ENCODE results near the gene FAM20A.

Gene FAM20A

DNA sequence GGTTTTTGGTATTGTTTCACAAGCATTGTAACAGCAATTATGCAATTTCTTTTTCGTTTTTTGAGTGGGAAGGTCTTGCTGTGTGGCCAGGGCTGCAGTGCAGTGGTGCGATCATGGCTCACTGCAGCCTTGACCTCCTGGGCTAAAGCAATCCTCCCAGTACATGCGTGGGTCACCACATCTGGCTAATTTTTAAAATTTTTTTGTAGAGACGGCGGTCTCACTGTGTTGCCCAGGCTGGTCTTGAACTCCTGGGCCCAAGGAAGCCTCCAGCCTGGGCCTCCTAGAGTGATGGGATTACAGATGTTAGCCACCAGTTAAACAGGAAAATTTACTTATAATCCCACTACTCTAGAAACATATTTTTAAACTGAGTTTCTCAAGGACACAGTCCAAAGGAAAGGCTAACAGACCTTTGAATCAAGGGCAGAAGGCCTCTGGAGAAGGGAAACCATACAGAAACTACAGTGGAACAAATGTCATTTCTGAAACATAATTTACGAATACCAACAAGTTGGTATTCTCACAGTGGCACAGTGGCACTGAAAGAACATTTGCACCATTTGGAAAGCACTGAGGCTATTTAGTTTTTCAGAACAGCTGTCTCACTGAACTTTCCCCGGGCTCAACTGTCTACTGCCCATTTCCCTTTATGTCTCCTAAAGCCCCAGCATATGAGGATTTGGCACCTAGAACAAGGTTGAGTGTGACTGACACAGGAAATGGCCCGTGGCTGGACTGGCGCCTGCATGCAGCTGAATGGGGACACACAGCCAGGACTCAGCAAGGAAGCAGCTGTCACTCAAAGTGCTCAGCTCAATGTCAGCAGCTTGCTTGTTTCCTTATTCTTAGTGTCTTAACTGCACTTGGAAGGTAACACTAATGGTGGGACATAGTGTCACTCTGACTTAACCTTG lies 91.8 kb downstream of the FAM20A start:
- DNase-seq (ENCODE audit: low read depth) = no peak
- TF ChIP-seq, protein P1, sequence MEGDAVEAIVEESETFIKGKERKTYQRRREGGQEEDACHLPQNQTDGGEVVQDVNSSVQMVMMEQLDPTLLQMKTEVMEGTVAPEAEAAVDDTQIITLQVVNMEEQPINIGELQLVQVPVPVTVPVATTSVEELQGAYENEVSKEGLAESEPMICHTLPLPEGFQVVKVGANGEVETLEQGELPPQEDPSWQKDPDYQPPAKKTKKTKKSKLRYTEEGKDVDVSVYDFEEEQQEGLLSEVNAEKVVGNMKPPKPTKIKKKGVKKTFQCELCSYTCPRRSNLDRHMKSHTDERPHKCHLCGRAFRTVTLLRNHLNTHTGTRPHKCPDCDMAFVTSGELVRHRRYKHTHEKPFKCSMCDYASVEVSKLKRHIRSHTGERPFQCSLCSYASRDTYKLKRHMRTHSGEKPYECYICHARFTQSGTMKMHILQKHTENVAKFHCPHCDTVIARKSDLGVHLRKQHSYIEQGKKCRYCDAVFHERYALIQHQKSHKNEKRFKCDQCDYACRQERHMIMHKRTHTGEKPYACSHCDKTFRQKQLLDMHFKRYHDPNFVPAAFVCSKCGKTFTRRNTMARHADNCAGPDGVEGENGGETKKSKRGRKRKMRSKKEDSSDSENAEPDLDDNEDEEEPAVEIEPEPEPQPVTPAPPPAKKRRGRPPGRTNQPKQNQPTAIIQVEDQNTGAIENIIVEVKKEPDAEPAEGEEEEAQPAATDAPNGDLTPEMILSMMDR (IDR thresholded peaks at IDR 0.05; ENCODE audit: low read depth, low read length, missing control alignments) = no peak
- in situ Hi-C loops (cut with HindIII; ENCODE audit: low sequenced_read_pairs) = no loop called here
- H3K4me3 ChIP-seq (ENCODE audit: low read depth, low read length) = no peak overlapping the region

- TF ChIP-seq, protein P1 (IDR thresholded peaks at IDR 0.05; ENCODE audit: low read depth, low read length, missing control alignments) = no peak
- in situ Hi-C loops (cut with HindIII; ENCODE audit: low sequenced_read_pairs) = no loop called here
- DNase-seq (ENCODE audit: low read depth) = no peak
- no peak overlapping the region for H3K4me3 ChIP-seq (ENCODE audit: low read depth, low read length)
Measured at GRCh38 chr17:68507576-68507975, 93.6 kb downstream of the FAM20A start.

DNA sequence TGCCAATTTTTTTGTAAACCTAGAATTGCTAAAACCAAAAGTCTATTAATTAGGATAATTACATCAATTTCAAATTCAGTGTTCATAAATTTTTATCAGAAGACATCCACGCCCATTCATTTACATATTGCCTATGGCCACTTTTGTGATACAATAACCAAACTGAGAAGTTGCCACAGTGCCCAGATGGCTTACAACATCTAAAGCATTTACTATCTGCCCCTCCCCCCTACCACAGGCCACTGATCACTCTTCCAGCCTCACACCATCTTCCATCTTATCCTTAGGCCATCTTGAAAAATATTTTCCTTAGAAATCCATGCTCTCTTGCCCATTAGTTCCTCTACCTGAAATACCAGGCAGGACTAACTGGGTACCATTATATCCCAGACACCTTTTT lies 95.2 kb downstream of the FAM20A start:
- DNase-seq (ENCODE audit: low read depth) = no peak
- H3K4me3 ChIP-seq (ENCODE audit: low read depth, low read length) = no peak overlapping the region

GRCh38 chr17:68501074-68501473 lies 100.1 kb downstream of the FAM20A start:
- TF ChIP-seq, protein P1 (IDR thresholded peaks at IDR 0.05; ENCODE audit: low read depth, low read length, missing control alignments) = no peak
- in situ Hi-C loops (cut with HindIII; ENCODE audit: low sequenced_read_pairs) = no loop called here
- H3K4me3 ChIP-seq (ENCODE audit: low read depth, low read length) = no peak overlapping the region
- no peak for DNase-seq (ENCODE audit: low read depth)

More for the DNA sequence above, 95.2 kb downstream of the FAM20A start:
- TF ChIP-seq, protein P1 (IDR thresholded peaks at IDR 0.05; ENCODE audit: low read depth, low read length, missing control alignments) = no peak
- in situ Hi-C loops (cut with HindIII; ENCODE audit: low sequenced_read_pairs) = no loop called here

GRCh38 chr17:68499587-68499986 lies 101.6 kb downstream of the FAM20A start:
- in situ Hi-C loops (cut with HindIII; ENCODE audit: low sequenced_read_pairs) = no loop called here
- TF ChIP-seq, protein P1 (IDR thresholded peaks at IDR 0.05; ENCODE audit: low read depth, low read length, missing control alignments) = no peak
- DNase-seq (ENCODE audit: low read depth) = no peak
- H3K4me3 ChIP-seq (ENCODE audit: low read depth, low read length) = no peak overlapping the region

DNA sequence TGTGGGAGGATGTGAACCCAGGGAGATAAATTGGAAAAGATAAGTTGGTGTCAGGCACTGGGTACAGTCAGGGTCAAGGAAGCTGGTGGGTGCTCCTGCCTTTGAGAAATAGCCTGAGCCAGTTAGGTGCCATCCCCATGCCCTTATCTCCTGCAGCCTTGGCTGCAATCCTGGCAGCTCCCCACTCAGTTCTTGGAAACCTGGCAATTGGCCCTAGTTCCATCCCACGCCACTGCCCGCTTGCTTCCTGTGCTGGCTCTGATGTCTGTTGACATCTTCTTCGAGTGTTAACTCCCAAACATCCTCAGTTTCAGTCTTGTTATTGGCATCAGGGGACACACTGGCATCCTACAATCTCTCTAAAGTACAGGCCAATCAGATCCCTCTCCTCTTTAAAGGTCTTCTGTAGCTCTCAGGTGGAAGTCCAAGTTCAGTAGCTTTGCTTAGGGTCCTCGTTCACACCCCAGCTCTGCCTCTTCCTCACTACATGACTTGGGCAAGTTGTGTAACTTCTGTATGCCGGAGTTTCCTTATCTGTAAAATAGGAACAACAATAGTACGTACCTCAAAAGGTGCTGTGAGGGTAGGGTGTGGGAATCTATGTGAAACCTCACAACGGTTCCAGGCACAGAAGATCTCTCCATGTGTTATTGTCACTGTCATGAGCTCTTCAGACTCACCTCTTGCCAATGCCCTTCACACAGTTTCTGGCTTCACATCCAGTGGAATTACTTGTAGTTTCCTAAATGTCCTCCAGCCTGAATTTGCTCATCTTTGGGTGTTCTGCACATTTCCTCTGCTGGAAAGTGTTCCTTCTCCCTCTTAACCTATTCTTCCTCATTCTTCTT lies 102.5 kb downstream of the FAM20A start:
- no peak overlapping the region for H3K4me3 ChIP-seq (ENCODE audit: low read depth, low read length)
- in situ Hi-C loops (cut with HindIII; ENCODE audit: low sequenced_read_pairs) = no loop called here
- no peak for DNase-seq (ENCODE audit: low read depth)
- TF ChIP-seq, protein P1 (IDR thresholded peaks at IDR 0.05; ENCODE audit: low read depth, low read length, missing control alignments) = no peak

Measured in astrocyte of the cerebellum (primary cell).